Liver (tissue), 9 donors: ENCODE measurements around the gene RAB27B. TPM values are rescaled to one million over a fixed set of nuclear protein-coding genes. Genes with fewer than 3 reads are reported as not detected.

Source experiments
- DNase-seq: peaks from one replicate; pipeline ENCODE4 v3.0.0-alpha.2; 2017; ENCODE audit warnings: low spot score
- H3K27ac ChIP-seq, 2 donors: one replicate each; pipeline ENCODE4 v1.7.0; 2013; ENCODE audit warnings: inconsistent platforms in 2 of 2, low read length in 2 of 2, control low read depth in 1 of 2, low read depth in 1 of 2, mild to moderate bottlenecking in 1 of 2
- H3K27me3 ChIP-seq, 4 donors: one replicate each; pipeline versions ENCODE4 v1.6.1 to v1.7.0; 2013; ENCODE audit warnings: low read length in 3 of 4, inconsistent platforms in 1 of 4, mild to moderate bottlenecking in 1 of 4, moderate library complexity in 1 of 4; ENCODE audit not compliant: control insufficient read depth in 4 of 4, insufficient read depth in 4 of 4
- H3K36me3 ChIP-seq, 4 donors: one replicate each; pipeline versions ENCODE4 v1.6.1 to v1.7.0; 2013; ENCODE audit warnings: low read length in 3 of 4, mild to moderate bottlenecking in 3 of 4, low read depth in 1 of 4, moderate library complexity in 1 of 4; ENCODE audit not compliant: control insufficient read depth in 4 of 4, insufficient read depth in 3 of 4
- H3K4me1 ChIP-seq, 4 donors: one replicate each; pipeline versions ENCODE4 v1.6.1 to v1.7.0; 2013; ENCODE audit warnings: low read length in 3 of 4, mild to moderate bottlenecking in 3 of 4, moderate library complexity in 1 of 4; ENCODE audit not compliant: control insufficient read depth in 4 of 4, insufficient read depth in 4 of 4
- H3K4me3 ChIP-seq, 3 donors: one replicate each; pipeline versions ENCODE4 v1.6.1 to v1.7.0; 2013; ENCODE audit warnings: low read length in 3 of 3, control low read depth in 1 of 3, low read depth in 1 of 3, mild to moderate bottlenecking in 1 of 3
- H3K9ac ChIP-seq, 2 donors: one replicate each; pipeline ENCODE4 v1.7.0; 2013; ENCODE audit warnings: low read length in 2 of 2, mild to moderate bottlenecking in 2 of 2, moderate library complexity in 2 of 2, control low read depth in 1 of 2, low read depth in 1 of 2
- H3K9me3 ChIP-seq, 4 donors: one replicate each; pipeline versions ENCODE4 v1.6.1 to v1.7.0; 2013; ENCODE audit warnings: low read length in 3 of 4; ENCODE audit not compliant: control insufficient read depth in 4 of 4
- EGR1 ChIP-seq, 2 donors: IDR thresholded peaks; 2 replicates each; pipeline ENCODE4 v1.6.1; 2016 to 2018; ENCODE audit warnings: antibody characterized with exemption in 2 of 2, low read depth in 2 of 2
- FOXA1 ChIP-seq: IDR thresholded peaks from 2 replicates; pipeline ENCODE4 v1.6.1; 2016; ENCODE audit warnings: antibody characterized with exemption
- FOXA2 ChIP-seq: IDR thresholded peaks from 2 replicates; pipeline ENCODE4 v1.6.1; 2016; ENCODE audit warnings: antibody characterized with exemption
- HNF4A ChIP-seq, 2 donors: conservative IDR thresholded peaks; 2 replicates each; pipeline ENCODE4 v1.6.1; 2016; ENCODE audit warnings: antibody characterized with exemption in 2 of 2, mild to moderate bottlenecking in 2 of 2
- HNF4G ChIP-seq: IDR thresholded peaks from 2 replicates; pipeline ENCODE4 v1.6.1; 2016; ENCODE audit warnings: antibody characterized with exemption
- JUND ChIP-seq, 2 donors: IDR thresholded peaks; 2 replicates each; pipeline ENCODE4 v1.6.1; 2016; ENCODE audit warnings: antibody characterized with exemption in 2 of 2
- RAD21 ChIP-seq, 2 donors: IDR thresholded peaks; 2 replicates each; pipeline ENCODE4 v1.6.1; 2016; ENCODE audit warnings: antibody characterized with exemption in 2 of 2, mild to moderate bottlenecking in 2 of 2
- RXRA ChIP-seq, 2 donors: IDR thresholded peaks; 2 replicates each; pipeline ENCODE4 v1.6.1; 2017 to 2018; ENCODE audit warnings: antibody characterized with exemption in 2 of 2, mild to moderate bottlenecking in 1 of 2
- SP1 ChIP-seq: IDR thresholded peaks from 2 replicates; pipeline ENCODE4 v1.6.1; 2018; ENCODE audit warnings: antibody characterized with exemption, mild to moderate bottlenecking
- TAF1 ChIP-seq: conservative IDR thresholded peaks from 2 replicates; pipeline ENCODE4 v1.6.1; 2016; ENCODE audit warnings: antibody characterized with exemption, mild to moderate bottlenecking
- YY1 ChIP-seq: IDR thresholded peaks from 2 replicates; pipeline ENCODE4 v1.6.1; 2016; ENCODE audit warnings: antibody characterized with exemption, mild to moderate bottlenecking
- WGBS: extraction: QIAGEN DNeasy Blood & Tissue Kit; methylation state at CpG from one replicate; pipeline ENCODE4 v1.1.7; 2013; 5-methylcytosine and 5-hydroxymethylcytosine counted together
- polyA plus RNA-seq, 2 donors: library from polyadenylated mRNA; stranded (reverse) in 1 of 2; unstranded in 1 of 2; fragments of 200-250 nt in 1 of 2; fragments of >200 nt in 1 of 2; fragmentation: Nextera tagmentation in 1 of 2; extraction: Ambion mirVana in 1 of 2; gene quantifications; one replicate each; pipeline versions ENCODE4 v1.2.1 to v1.2.3, GENCODE V29; 2013 to 2015
- total RNA-seq, 2 donors: library from RNA; depleted of rRNA; stranded (reverse); fragments of >200 nt; gene quantifications; one replicate each; pipeline ENCODE4 v1.2.3, GENCODE V29; 2014
- TF ChIP-seq, protein P1 (sequence below): IDR thresholded peaks from 2 replicates; pipeline ENCODE4 v1.6.1; 2016; ENCODE audit warnings: antibody characterized with exemption
- TF ChIP-seq, protein P2 (sequence below): IDR thresholded peaks from 2 replicates; pipeline ENCODE4 v1.6.1; 2016; ENCODE audit warnings: antibody characterized with exemption
- TF ChIP-seq, protein P3 (sequence below): IDR thresholded peaks from 2 replicates; pipeline ENCODE4 v1.6.1; 2016; ENCODE audit warnings: antibody characterized with exemption, mild to moderate bottlenecking
- TF ChIP-seq, protein P4 (sequence below): IDR thresholded peaks from 2 replicates; pipeline ENCODE4 v1.6.1; 2016; ENCODE audit warnings: antibody characterized with exemption
- donor health status: healthy.
- donor health status: healthy.
- donor health status: healthy.
- donor health status: healthy.
- donor health status: healthy.

RAB27B gene
- total and polyA plus RNA-seq, 4 donors: 0.13 to 4.5 (median 0.24) TPM

DNA sequence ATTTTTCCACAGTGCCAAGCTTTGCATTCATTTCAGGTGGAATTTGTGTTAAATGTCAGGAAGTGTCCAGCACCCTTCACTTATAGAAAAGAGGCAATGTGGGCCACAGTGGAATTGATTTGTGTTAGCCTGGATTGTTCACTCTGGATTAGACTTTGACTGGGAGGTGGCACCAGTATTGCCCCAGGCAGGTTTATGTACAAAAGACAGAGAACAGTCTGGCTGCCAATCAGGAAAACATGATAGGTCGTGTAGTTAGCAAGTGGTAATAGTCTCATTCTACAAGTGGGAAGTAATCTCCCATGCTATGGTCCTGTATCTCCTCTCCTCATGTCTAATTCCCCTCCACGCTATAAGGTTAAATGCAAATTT, 45.6 kb downstream of the RAB27B start:
- Histone ChIP-seq H3K27ac (peak overlapping the region; percentile 25 to 45), H3K4me3 (no peak overlapping the region), H3K9me3 (no peaks in the 10 kb centered on the region), H3K4me1 (peaks cover 4 to 28% (median 8%) of the 10 kb centered on the region in 4 donors), H3K9ac (no peak overlapping the region), H3K27me3 (no peaks in the 10 kb centered on the region), H3K36me3 (no peaks in the 10 kb centered on the region)
- 55% methylated on average over 2 of the region's 2 CpGs for WGBS
- TF ChIP-seq YY1 (peak; percentile 54), TAF1 (no peak), HNF4G (peak; percentile 86), EGR1 (IDR thresholded peaks at IDR 0.05; ENCODE audit: low read depth in 2 of 2) (no peak), HNF4A (conservative IDR thresholded peaks at IDR 0.05) (peak; percentile 93 to 95), FOXA1 (no peak), FOXA2 (peak; percentile 82), JUND (IDR thresholded peaks at IDR 0.05) (peak; percentile 15 to 70), SP1 (peak; percentile 94), RXRA (IDR thresholded peaks at IDR 0.05) (peak; percentile 39 to 76), RAD21 (IDR thresholded peaks at IDR 0.05) (peak; percentile 43 to 55)
- TF ChIP-seq, protein P1, sequence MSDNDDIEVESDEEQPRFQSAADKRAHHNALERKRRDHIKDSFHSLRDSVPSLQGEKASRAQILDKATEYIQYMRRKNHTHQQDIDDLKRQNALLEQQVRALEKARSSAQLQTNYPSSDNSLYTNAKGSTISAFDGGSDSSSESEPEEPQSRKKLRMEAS: peak; percentile 59
- TF ChIP-seq, protein P2, sequence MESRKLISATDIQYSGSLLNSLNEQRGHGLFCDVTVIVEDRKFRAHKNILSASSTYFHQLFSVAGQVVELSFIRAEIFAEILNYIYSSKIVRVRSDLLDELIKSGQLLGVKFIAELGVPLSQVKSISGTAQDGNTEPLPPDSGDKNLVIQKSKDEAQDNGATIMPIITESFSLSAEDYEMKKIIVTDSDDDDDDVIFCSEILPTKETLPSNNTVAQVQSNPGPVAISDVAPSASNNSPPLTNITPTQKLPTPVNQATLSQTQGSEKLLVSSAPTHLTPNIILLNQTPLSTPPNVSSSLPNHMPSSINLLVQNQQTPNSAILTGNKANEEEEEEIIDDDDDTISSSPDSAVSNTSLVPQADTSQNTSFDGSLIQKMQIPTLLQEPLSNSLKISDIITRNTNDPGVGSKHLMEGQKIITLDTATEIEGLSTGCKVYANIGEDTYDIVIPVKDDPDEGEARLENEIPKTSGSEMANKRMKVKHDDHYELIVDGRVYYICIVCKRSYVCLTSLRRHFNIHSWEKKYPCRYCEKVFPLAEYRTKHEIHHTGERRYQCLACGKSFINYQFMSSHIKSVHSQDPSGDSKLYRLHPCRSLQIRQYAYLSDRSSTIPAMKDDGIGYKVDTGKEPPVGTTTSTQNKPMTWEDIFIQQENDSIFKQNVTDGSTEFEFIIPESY: peak; percentile 37
- TF ChIP-seq, protein P3, sequence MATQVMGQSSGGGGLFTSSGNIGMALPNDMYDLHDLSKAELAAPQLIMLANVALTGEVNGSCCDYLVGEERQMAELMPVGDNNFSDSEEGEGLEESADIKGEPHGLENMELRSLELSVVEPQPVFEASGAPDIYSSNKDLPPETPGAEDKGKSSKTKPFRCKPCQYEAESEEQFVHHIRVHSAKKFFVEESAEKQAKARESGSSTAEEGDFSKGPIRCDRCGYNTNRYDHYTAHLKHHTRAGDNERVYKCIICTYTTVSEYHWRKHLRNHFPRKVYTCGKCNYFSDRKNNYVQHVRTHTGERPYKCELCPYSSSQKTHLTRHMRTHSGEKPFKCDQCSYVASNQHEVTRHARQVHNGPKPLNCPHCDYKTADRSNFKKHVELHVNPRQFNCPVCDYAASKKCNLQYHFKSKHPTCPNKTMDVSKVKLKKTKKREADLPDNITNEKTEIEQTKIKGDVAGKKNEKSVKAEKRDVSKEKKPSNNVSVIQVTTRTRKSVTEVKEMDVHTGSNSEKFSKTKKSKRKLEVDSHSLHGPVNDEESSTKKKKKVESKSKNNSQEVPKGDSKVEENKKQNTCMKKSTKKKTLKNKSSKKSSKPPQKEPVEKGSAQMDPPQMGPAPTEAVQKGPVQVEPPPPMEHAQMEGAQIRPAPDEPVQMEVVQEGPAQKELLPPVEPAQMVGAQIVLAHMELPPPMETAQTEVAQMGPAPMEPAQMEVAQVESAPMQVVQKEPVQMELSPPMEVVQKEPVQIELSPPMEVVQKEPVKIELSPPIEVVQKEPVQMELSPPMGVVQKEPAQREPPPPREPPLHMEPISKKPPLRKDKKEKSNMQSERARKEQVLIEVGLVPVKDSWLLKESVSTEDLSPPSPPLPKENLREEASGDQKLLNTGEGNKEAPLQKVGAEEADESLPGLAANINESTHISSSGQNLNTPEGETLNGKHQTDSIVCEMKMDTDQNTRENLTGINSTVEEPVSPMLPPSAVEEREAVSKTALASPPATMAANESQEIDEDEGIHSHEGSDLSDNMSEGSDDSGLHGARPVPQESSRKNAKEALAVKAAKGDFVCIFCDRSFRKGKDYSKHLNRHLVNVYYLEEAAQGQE: peak; percentile 62
- DNase-seq: no peak

DNA sequence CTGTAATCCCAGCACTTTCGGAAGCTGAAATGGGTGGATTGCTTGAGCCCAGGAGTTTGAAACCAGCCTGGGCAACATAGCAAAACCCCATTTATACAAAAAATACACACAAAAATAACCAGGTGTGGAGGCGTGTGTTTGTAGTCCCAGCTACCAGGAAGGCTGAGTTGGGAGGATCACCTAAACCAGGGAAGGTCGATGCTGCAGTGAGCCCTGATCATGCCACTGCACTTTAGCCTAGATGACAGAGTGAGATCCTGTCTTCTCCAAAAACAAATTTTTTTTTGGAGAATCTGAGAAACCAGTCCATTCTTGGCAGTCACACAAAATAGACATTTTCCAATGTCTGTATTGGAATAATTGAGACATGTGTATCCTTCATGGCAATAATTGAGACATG, 46.8 kb downstream of the RAB27B start:
- 55% methylated on average over 3 of the region's 3 CpGs for WGBS
- Histone ChIP-seq H3K4me3 (no peak overlapping the region), H3K9ac (no peak overlapping the region), H3K27ac (no peak overlapping the region), H3K27me3 (no peaks in the 10 kb centered on the region), H3K36me3 (no peaks in the 10 kb centered on the region), H3K4me1 (peaks cover 3 to 34% (median 12%) of the 10 kb centered on the region in 4 donors), H3K9me3 (no peaks in the 10 kb centered on the region)
- DNase-seq: no peak
- TF ChIP-seq, protein P1: no peak
- TF ChIP-seq, protein P4, sequence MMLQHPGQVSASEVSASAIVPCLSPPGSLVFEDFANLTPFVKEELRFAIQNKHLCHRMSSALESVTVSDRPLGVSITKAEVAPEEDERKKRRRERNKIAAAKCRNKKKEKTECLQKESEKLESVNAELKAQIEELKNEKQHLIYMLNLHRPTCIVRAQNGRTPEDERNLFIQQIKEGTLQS: no peak
- TF ChIP-seq SP1 (peak; percentile 27), HNF4A (conservative IDR thresholded peaks at IDR 0.05) (peak; percentile 24 to 48), RXRA (IDR thresholded peaks at IDR 0.05) (peak; percentile 13 to 44)
